Measurements from ENCODE around the gene C17orf75. TPM values are rescaled to one million over a fixed set of nuclear protein-coding genes. Genes with fewer than 3 reads are reported as not detected.
A peak's percentile ranks its signal among the peaks of the same experiment; 100 is the strongest.

C17orf75 gene
- total RNA-seq, 1 experiment from 2014 or later, result 22.5 TPM

- BruUV-seq (replicated peaks), result TSS peak; percentile 54
- Histone ChIP-seq H3K27me3 (ENCODE audit: insufficient read depth, low read length) (no peaks in the 10 kb centered on the region), H3K79me2 (ENCODE audit: insufficient read depth, low read length) (peaks cover 4% of the 10 kb centered on the region; the same call in 1 of the 2 replicates), H2AFZ (ENCODE audit: low read depth, low read length, poor library complexity, severe bottlenecking) (peak overlapping the region; percentile 72), H3K4me3 (replicated peaks in 1 of 2; ENCODE audit: low read depth in 1 of 2, low read length in 2 of 2) (peak overlapping the region in 1 of 2 experiments; percentile 74; a peak in 2 of 4 replicates), H3K4me2 (ENCODE audit: low read length) (peak overlapping the region; percentile 98), H3K36me3 (ENCODE audit: control insufficient read depth in 1 of 2, insufficient read depth in 2 of 2, low read length in 2 of 2) (no peaks in the 10 kb centered on the region), H3K9me3 (ENCODE audit: control insufficient read depth in 1 of 2, insufficient read depth in 1 of 2, low read depth in 1 of 2, low read length in 2 of 2) (no peaks in the 10 kb centered on the region), H3K27ac (ENCODE audit: low read depth, low read length) (peak overlapping the region; percentile 89; the same call in 1 of the 2 replicates), H4K20me1 (ENCODE audit: insufficient read depth) (no peaks in the 10 kb centered on the region), H3K9me2 (ENCODE audit: insufficient read depth) (no peaks in the 10 kb centered on the region), H3K9ac (ENCODE audit: low read length) (peak overlapping the region; percentile 79), H3K4me1 (ENCODE audit: control insufficient read depth in 1 of 2, insufficient read depth in 2 of 2, low read length in 2 of 2) (peaks cover 7 to 17% of the 10 kb centered on the region in 2 experiments; a peak in 3 of 4 replicates)
- DNase-seq (ENCODE audit: low read depth, low spot score) (no peak), ATAC-seq (no peak)
- ChIA-PET RAD21 (ENCODE audit: low non-redundant PET in 1 of 2, low total read pairs in 2 of 2, uncharacterized antibody in 2 of 2, unreplicated experiment in 2 of 2) (no interaction called here), POLR2A (interaction anchor here (1.5 kb wide), 1 partner anchor 8 kb away, joined by 3 read pairs; no protein-coding TSS in a partner anchor), CTCF (no interaction called here)
- intact Hi-C loops (cut with micrococcal nuclease), result no loop called here
- TF ChIP-seq YY1 (IDR thresholded peaks at IDR 0.05; ENCODE audit: extremely low read depth, insufficient replicate concordance, low read depth, low read length) (no peak), SRF (IDR thresholded peaks at IDR 0.05; ENCODE audit: low read depth) (no peak), REST (IDR thresholded peaks at IDR 0.05; ENCODE audit: low read depth) (no peak), ELF1 (IDR thresholded peaks at IDR 0.05; ENCODE audit: borderline replicate concordance, low read depth) (no peak), POLR2A (IDR thresholded peaks at IDR 0.05; ENCODE audit: borderline replicate concordance, extremely low read depth, insufficient read depth, insufficient read length) (no peak), SIN3A (IDR thresholded peaks at IDR 0.05; ENCODE audit: low read depth) (no peak), CEBPB (IDR thresholded peaks at IDR 0.05; ENCODE audit: low read depth) (no peak), EZH2 (IDR thresholded peaks at IDR 0.05) (no peak), JUND (IDR thresholded peaks at IDR 0.05) (no peak)
- TF ChIP-seq, protein P1, sequence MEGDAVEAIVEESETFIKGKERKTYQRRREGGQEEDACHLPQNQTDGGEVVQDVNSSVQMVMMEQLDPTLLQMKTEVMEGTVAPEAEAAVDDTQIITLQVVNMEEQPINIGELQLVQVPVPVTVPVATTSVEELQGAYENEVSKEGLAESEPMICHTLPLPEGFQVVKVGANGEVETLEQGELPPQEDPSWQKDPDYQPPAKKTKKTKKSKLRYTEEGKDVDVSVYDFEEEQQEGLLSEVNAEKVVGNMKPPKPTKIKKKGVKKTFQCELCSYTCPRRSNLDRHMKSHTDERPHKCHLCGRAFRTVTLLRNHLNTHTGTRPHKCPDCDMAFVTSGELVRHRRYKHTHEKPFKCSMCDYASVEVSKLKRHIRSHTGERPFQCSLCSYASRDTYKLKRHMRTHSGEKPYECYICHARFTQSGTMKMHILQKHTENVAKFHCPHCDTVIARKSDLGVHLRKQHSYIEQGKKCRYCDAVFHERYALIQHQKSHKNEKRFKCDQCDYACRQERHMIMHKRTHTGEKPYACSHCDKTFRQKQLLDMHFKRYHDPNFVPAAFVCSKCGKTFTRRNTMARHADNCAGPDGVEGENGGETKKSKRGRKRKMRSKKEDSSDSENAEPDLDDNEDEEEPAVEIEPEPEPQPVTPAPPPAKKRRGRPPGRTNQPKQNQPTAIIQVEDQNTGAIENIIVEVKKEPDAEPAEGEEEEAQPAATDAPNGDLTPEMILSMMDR (IDR thresholded peaks at IDR 0.05 in 2 of 3, conservative IDR thresholded peaks at IDR 0.05 in 1 of 3; ENCODE audit: borderline replicate concordance in 1 of 3, insufficient read depth in 1 of 3, low read depth in 2 of 3, low read length in 2 of 3), result no peak
These were observed 791 bp upstream of the C17orf75 start for GRCh38 chr17:32342603-32343325.

All from HCT116 (cell line).